Subcutaneous adipose tissue (tissue), 4 donors: ENCODE data around the gene KRT24. TPM values are rescaled to one million over a fixed set of nuclear protein-coding genes. Genes with fewer than 3 reads are reported as not detected.

Experiments
- CTCF ChIP-seq: fragments of 450-650 bp; IDR thresholded peaks from one replicate; pipeline ENCODE4 v1.5.1; 2016; ENCODE audit warnings: low read depth, mild to moderate bottlenecking, control low read depth, antibody characterized with exemption, moderate library complexity
- total RNA-seq, 4 donors: library from RNA; depleted of rRNA; stranded (reverse); fragments of >200 nt; gene quantifications; one replicate each; pipeline ENCODE4 v1.1.0, GENCODE V29; 2016

The KRT24 gene
- total RNA-seq, 4 donors from 2014 or later = not detected

GRCh38 chr17:40659911-40660310 is 43.6 kb downstream of the KRT24 start:
- TF ChIP-seq CTCF = no peak

- no peak for TF ChIP-seq CTCF
Observed at GRCh38 chr17:40658396-40658795, 45.2 kb downstream of the KRT24 start.

GRCh38 chr17:40651939-40652338 is 51.6 kb downstream of the KRT24 start:
- no peak for TF ChIP-seq CTCF

- no peak for TF ChIP-seq CTCF
Observed at GRCh38 chr17:40648384-40648968, 55.1 kb downstream of the KRT24 start.

Other genes starting within 250 kb of the KRT24 start
- gene TNS4, start 202.1 kb downstream of the KRT24 start, total RNA-seq = not detected
- gene CCR7, start 138.3 kb downstream of the KRT24 start, total RNA-seq = 1 to 10 TPM in 1 of 4 donors, under 1 TPM in 2, not detected in 1; 0.22 to 1.9 (median 0.65) TPM
- gene SMARCE1, start 55.9 kb downstream of the KRT24 start, total RNA-seq = 100 to 1,000 TPM in 1 of 4 donors, 10 to 100 TPM in 3; 76.5 to 111 (median 88.4) TPM
- 1 to 10 TPM in 1 of 4 donors, under 1 TPM in 3; 0.22 to 2.0 (median 0.69) TPM for gene KRT222, start 38.6 kb downstream of the KRT24 start, total RNA-seq
- gene KRT25, start 51.6 kb upstream of the KRT24 start, total RNA-seq = not detected
- gene KRT26, start 68.4 kb upstream of the KRT24 start, total RNA-seq = not detected
- not detected for gene KRT27, start 78.8 kb upstream of the KRT24 start, total RNA-seq
- gene KRT28, start 96.2 kb upstream of the KRT24 start, total RNA-seq = not detected
- 10 to 100 TPM in 1 of 4 donors, 1 to 10 TPM in 3; 4.8 to 14.0 (median 7.4) TPM for gene KRT10, start 118.9 kb upstream of the KRT24 start, total RNA-seq
- 1 to 10 TPM in 1 of 4 donors, not detected in 3; 1.2 TPM for gene KRT12, start 163.5 kb upstream of the KRT24 start, total RNA-seq
- gene KRT20, start 181.5 kb upstream of the KRT24 start, total RNA-seq = not detected
- gene KRT23, start 233.9 kb upstream of the KRT24 start, total RNA-seq = not detected